HG03095 (cell line): ENCODE results near the gene SMIM20.
"Not testable (repeated sequence)": the region's sequence is repeated elsewhere in the genome, so short reads cannot be mapped to it uniquely, and the experiment has no call there.

ENCODE experiments used
- ATAC-seq: cut with Tn5 transposase; IDR thresholded peaks from one replicate; pipeline ENCODE4 v1.9.1; 2021; ENCODE audit warnings: moderate library complexity; ENCODE audit not compliant: unreplicated experiment

Gene SMIM20

DNA sequence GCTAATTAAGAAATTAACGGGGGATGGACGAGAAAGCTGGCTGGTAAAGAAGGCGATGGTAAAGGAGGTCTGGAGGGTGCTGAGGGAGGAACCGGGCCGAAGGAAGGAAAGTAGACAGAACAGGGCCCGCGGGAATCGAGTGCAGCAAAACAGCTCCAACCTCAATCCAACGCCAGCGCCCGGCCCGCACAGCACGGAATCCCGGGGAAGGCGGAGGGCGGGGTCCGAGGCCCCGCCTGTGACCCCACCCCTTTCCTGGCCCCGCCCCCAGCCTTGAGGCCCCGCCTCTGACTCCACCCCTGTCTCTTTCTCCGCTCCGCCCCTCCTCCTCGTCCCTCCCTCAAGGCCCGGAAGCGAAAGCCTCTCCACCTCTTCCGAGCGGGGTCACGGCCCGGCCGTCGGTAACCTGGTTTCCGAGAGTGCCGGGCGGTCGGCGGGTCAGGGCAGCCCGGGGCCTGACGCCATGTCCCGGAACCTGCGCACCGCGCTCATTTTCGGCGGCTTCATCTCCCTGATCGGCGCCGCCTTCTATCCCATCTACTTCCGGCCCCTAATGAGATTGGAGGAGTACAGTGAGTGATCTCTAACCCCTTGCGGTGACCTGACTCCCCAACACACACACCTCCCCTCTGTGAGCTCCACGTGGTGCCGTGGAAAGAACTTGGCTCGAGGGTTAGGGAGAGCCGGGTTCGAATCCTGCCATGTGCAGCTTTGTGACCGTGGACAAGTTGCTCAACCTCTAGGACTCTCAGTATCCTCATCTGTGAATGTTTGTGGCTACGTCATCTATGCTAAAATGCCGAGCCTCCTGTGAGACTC, at the start of gene SMIM20:
TSS of gene SMIM20 (plus strand) at position 370 of the 819 bp plus-strand sequence. CDS start at position 464, 94 bp downstream.
- ATAC-seq = peak; percentile 95

GRCh38 chr4:25865586-25865985, 48.4 kb upstream of the SMIM20 start:
- ATAC-seq = no peak

- not testable (repeated sequence) for ATAC-seq
These were observed 47.6 kb upstream of the SMIM20 start for GRCh38 chr4:25866401-25866800.

DNA sequence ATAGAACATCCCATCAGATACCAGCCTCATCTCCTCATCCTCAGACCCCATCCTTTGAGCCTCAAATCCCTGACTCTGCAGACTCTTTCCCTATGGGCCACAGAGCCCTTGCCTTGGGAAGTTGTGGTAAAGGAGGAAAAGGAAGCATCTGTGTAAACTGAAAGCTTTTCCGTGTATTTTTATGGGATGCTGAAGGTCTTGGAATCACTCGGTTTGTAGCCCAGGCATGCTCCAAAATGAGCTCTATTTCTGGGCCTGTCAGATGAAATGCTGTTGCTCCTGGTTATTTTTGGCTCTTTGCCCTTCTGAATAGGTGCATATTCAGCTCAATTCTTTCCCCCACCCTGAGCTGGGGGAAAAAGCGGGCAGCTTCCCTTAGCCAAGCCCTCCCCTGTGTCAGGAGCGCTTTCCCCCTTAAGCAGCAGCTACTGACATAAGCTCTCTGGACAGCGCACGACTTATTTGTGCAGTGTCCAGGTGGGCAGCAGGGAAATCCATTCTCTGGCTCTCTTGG, 46.2 kb upstream of the SMIM20 start:
- no peak for ATAC-seq

GRCh38 chr4:25870081-25870480, 43.9 kb upstream of the SMIM20 start:
- ATAC-seq = no peak

GRCh38 chr4:25872851-25873631, 41.0 kb upstream of the SMIM20 start:
- no peak for ATAC-seq

DNA sequence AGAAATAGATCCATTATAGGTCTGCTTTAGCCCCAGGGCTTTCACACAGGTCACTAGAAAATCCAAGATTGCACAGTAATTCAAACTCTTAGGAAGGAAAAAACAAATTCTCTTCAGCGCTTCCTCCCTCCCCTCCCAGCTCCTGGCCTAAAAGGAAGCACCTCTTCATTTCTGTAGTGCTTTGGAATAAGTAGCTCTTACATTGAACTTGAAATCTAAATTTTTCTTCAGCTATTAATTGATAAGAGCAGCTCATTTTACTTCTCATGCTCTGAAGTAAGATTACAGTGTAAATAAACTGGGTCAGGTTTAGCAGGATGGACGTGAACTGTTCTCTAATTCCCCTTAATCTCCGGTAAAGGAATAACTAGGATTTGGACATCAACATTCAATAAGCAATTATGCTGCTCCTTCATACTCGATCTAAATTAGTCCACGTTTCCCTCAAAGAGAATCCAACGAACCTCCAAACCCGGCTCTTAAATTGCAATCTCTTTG, 40.3 kb upstream of the SMIM20 start:
- no peak for ATAC-seq

- ATAC-seq = no peak
These were observed 39.4 kb upstream of the SMIM20 start for GRCh38 chr4:25874655-25875054.

DNA sequence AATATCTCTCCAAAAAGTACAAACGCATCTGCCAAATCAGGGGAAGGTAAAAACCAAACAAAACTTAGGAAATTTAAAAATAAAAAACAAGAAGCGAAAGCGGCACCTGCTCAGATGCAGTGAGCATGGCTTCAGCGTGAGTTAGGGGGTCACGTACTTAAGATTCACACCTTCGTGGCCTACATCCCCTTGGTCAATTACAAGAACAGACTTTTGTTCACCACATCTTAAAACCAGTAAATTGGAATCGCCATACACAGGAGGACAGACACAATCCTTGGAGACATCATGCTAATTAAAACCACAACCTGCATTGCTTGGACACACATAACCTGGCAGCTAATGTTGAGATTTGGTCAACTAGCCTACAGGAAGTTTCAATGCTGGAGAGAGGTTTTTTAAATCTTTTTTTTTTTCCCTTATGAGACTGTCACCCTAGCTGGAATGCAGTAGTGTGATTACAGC, 38.7 kb upstream of the SMIM20 start:
- ATAC-seq = peak; percentile 40

GRCh38 chr4:25878676-25879075, 35.3 kb upstream of the SMIM20 start:
- no peak for ATAC-seq

- no peak for ATAC-seq
These were observed 34.9 kb upstream of the SMIM20 start for GRCh38 chr4:25879091-25879584.

DNA sequence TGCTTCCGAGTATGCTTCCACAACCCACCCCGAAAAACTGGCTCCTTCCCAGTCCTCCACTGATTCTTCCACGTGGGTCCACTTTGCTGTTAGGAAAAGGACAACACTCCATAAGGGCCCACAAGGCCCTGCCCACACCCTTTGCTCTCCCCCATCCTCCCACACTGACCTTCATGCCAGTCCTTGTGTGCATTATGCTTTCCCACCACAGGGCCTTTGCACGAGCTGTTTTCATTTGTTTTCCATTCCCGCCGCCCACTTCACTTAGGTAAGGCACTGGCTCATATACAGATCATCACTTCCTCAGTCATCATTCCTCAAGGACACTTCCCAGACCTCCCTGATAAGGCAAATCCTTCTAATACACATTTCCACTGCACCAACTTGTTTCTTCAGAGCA, 34.4 kb upstream of the SMIM20 start:
- ATAC-seq = no peak

DNA sequence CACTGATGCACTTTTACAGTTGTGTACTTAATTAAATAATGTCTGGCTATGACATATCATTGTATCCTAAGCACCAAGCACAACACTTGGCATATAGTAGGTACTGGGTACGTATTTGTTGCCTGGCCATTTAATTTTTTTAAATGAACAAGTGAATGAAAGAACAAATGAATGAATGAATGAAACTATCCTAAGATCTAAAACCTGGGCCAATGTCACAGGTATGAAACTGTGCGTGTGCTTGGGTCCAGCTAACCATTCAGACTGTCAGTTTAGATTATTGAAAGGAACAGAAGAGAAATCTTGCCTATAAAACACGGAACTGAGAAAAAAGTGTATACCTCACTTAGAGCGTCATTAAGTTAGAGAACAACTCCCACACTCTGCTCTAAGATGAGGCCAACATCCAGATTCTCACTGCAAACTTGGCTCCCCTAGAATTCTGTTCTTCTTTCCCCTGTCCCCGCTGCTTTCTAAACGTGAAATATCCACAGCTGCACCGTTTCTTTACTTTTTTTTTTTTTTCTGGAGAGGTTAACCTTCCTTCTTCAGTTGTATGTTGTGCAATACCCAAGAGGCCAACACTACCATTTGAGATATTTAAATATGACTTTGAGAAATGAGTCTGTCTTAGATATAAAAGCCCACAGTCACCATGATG, 33.9 kb upstream of the SMIM20 start:
- peak; percentile 76 for ATAC-seq

DNA sequence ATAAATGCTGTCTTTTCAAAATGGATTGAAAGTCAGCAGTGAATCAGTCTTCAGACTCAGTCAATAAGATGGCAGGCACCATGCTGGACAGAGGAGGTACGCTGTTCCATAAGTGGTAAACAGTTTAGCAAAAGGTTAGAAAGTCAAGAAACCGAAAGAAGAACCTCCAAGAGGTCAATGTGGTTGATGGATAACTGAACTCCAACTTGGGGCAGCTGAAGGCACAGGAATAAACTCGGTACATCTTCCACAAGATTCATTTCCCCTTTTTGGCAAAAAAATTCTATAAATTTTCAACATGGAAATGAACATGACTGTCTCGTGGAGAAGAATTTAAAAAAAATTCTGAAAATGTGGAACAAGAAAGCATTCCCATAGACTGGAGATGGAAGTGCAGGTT, 32.8 kb upstream of the SMIM20 start:
- ATAC-seq = no peak

- no peak for ATAC-seq
These were observed 31.8 kb upstream of the SMIM20 start for GRCh38 chr4:25882226-25882625.

DNA sequence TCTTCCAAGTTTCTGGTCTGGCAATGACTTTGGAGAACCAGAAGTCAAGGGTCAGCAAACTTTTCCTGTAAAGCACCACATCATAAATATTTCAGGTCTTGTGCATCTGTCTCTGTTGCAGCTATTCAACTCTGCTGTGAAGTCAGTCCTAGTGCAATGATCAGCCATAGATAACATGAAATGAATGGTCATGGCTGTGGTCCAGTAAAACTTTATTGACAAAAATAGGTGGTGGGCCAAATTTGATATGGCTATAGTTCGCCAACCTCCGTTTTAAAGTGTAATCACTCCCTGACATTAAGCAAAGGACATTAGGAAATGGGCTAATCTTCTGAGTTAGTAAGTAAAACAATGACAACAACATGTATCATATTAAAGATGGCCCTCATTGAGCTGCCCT, 30.5 kb upstream of the SMIM20 start:
- ATAC-seq = no peak

DNA sequence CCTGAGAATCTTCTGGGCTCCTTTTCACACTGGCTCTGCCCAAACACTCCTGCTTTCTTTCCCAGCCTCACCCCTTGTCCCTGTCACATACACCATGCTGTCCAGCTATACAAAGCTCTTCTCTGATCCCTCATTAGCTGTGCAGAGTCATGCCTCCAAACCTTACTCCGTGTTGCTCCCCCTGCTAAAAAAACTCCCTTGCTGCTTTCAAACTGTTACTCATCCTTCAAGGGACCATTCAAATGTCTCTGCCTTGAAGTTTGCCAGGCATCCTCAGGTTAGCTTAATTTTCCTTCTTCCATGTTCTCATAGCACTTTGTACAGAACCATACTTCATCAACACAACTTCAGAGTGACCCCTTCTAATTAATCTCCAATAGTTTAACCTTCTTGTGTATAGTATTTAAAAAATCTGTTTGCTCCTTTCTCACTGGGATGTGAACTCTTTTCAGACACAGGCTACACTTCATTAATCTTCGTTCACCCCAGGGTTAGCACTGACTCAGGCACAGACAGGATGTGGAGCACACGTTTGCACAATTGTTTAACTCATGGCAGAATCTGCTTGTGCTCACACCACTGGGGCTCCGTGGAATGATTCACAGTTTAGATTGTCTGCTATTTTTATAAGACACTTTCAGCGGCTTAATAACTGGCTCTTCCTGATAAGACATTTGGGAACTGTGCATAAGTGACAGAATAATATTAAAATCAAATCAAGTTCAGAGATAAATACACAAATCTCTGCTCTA, 29.8 kb upstream of the SMIM20 start:
- ATAC-seq = no peak

DNA sequence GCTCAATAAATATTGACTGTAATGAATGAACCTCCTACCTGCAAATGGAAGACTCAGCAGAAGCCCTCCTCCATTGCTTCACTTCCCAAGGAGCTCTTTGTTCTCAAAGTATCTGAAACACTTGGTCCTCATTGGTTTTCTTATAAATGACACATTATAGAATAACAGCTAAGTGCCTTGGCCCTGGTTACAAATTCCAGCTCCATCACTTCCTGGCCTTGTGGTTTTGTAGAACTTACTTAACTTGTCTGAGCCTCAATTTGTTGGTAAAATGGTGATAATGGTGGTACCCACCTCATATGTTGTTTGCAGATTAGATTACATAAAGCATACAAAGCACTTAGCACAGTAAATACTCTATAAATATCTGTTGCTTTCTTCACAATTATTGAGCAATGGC, 25.2 kb upstream of the SMIM20 start:
- no peak for ATAC-seq

DNA sequence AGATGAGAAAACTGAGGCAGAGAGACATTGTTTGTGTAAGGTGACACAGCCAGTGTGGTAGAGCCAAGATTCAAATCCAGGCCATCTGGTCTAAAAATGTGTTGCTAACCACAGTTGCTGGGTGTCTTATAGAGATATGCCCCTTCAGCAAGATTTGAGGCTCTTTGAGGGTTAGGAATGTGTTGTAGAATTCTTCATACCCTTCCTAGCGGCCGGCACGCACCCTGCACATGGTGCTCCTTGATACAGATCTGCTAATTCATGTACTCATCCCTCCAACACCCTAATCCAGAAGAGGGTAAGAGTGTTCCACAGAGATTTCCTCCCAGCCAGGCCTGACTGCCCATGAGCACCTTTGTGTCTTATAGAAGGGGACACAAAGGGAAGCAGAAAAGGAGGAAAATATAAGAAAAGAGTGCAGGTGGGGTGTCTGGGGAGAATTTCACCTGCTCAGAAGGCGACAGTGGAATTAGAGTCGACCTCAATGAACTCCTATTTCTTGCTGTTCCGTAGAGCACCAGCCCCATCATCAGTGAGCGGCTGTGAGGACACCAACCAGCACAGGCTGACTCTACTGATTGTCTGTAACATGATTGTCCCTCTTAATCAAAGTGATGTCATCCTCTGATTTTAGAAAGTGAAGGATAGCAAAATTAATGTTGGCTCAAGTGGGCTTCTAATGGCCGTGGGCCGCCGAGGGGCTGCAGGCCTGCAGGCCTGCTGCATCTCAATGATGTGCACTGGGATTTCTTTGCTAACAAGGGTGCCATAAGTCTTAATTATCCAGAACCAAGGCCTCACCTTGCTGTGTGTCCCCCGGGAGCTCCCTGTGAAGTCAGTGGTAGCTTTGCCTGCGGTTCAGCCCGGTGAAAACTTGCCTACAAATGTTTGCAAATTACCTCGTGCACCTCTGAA, 24.2 kb upstream of the SMIM20 start:
- ATAC-seq = no peak
